PC-9 (cell line): ENCODE data around the gene DDR1. TPM values are rescaled to one million over a fixed set of nuclear protein-coding genes. Genes with fewer than 3 reads are reported as not detected.

Source experiments
- BruUV-seq: library from RNA; stranded (reverse); fragments of 400-500 nt; replicated peaks from 2 replicates; lab custom pipeline; 2021; lab: Mats Ljungman, UMichigan
- CTCF ChIA-PET: fragments of 300-600 bp; sonication (Branson Sonifier 250); formaldehyde crosslinking; loops from one replicate; lab custom pipeline; 2022; ENCODE audit warnings: antibody characterized with exemption; lab: Charles Lee
- POLR2A ChIA-PET: fragments of 300-600 bp; sonication (Branson Sonifier 250); formaldehyde crosslinking; loops from one replicate; lab custom pipeline; 2022; ENCODE audit warnings: antibody characterized with exemption; ENCODE audit not compliant: unreplicated experiment; lab: Charles Lee
- DNase-seq, 2 experiments: peaks; one replicate each; pipeline versions ENCODE4 v3.0.0 to v3.0.0-alpha.2; 2015 to 2022; ENCODE audit warnings: mixed read lengths in 1 of 2
- H2AFZ ChIP-seq: fragments of 200-600 bp; sonication (generic); 2 replicates; pipeline ENCODE4 v1.8.1; 2017; ENCODE audit warnings: antibody characterized with exemption
- H3F3A ChIP-seq: fragments of 200-600 bp; sonication (generic); 2 replicates; pipeline ENCODE4 v1.8.1; 2017; ENCODE audit warnings: antibody characterized with exemption, mild to moderate bottlenecking, low read depth; ENCODE audit not compliant: insufficient read depth
- H3K27ac ChIP-seq: fragments of 200-600 bp; sonication (generic); 2 replicates; pipeline ENCODE4 v1.6.1; 2016; ENCODE audit warnings: mixed run types
- H3K27me3 ChIP-seq: fragments of 200-600 bp; sonication (generic); 2 replicates; pipeline ENCODE4 v1.6.1; 2016; ENCODE audit warnings: low read depth, mixed run types; ENCODE audit not compliant: insufficient read depth
- H3K36me3 ChIP-seq: fragments of 200-600 bp; sonication (generic); 2 replicates; pipeline ENCODE4 v1.6.1; 2016; ENCODE audit warnings: low read depth, mixed run types
- H3K4me1 ChIP-seq: fragments of 200-600 bp; sonication (generic); replicated peaks from 2 replicates; pipeline ENCODE4 v1.6.1; 2016; ENCODE audit warnings: mixed run types; ENCODE audit not compliant: insufficient read depth
- H3K4me2 ChIP-seq: fragments of 200-600 bp; sonication (generic); 2 replicates; pipeline ENCODE4 v1.6.1; 2017; ENCODE audit warnings: mixed run types
- H3K4me3 ChIP-seq: fragments of 200-600 bp; sonication (generic); 2 replicates; pipeline ENCODE4 v1.6.1; 2016; ENCODE audit warnings: mixed run types
- H3K79me2 ChIP-seq: fragments of 200-600 bp; sonication (generic); 2 replicates; pipeline ENCODE4 v1.6.1; 2017; ENCODE audit warnings: low read depth, mixed run types
- H3K9me2 ChIP-seq: fragments of 200-600 bp; sonication (generic); 2 replicates; pipeline ENCODE4 v1.8.1; 2017; ENCODE audit warnings: mild to moderate bottlenecking; ENCODE audit not compliant: insufficient read depth
- H3K9me3 ChIP-seq: fragments of 200-600 bp; sonication (generic); 2 replicates; pipeline ENCODE4 v1.8.1; 2016; ENCODE audit warnings: low read depth; ENCODE audit not compliant: insufficient read depth
- H4K20me1 ChIP-seq: fragments of 200-600 bp; sonication (generic); 2 replicates; pipeline ENCODE4 v1.8.1; 2017; ENCODE audit not compliant: insufficient read depth
- CTCF ChIP-seq: fragments of 200-600 bp; sonication (generic); conservative IDR thresholded peaks from 2 replicates; pipeline ENCODE4 v1.6.1; 2017; ENCODE audit warnings: mixed run types, antibody characterized with exemption, mild to moderate bottlenecking, moderate library complexity
- EZH2 ChIP-seq: fragments of 200-600 bp; sonication (generic); IDR thresholded peaks from 2 replicates; pipeline ENCODE4 v1.8.0; 2017; ENCODE audit warnings: antibody characterized with exemption, low read depth
- intact Hi-C: fragments of 100-400 bp; cut with micrococcal nuclease; formaldehyde crosslinking; loops from one replicate; pipeline ENCODE4 v1.10.0; 2022; ENCODE audit not compliant: unreplicated experiment
- total RNA-seq: library from RNA; stranded (reverse); gene quantifications from 2 replicates; pipeline ENCODE4 v1.2.3, GENCODE V29; 2021

Gene DDR1
- total RNA-seq, 1 experiment from 2014 or later, result 267 TPM

DNA sequence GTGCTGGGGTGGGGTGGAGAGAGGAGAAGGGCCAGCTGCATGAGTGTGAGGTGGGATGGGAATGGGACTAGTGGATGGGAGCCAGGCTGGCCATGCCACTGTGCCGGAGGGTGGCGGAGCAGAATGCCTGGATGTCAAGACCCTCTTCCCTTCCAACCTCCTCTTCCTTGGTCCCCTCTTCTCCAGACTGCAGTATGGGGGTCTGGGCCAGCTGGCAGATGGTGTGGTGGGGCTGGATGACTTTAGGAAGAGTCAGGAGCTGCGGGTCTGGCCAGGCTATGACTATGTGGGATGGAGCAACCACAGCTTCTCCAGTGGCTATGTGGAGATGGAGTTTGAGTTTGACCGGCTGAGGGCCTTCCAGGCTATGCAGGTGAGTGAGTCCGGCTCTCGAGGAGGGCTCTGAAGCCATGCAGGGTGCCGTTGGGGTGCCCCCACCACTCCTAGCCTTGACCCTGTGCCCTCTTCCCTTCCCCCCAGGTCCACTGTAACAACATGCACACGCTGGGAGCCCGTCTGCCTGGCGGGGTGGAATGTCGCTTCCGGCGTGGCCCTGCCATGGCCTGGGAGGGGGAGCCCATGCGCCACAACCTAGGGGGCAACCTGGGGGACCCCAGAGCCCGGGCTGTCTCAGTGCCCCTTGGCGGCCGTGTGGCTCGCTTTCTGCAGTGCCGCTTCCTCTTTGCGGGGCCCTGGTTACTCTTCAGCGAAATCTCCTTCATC is 7.7 kb downstream of the DDR1 start:
- no peak for DNase-seq

DNA sequence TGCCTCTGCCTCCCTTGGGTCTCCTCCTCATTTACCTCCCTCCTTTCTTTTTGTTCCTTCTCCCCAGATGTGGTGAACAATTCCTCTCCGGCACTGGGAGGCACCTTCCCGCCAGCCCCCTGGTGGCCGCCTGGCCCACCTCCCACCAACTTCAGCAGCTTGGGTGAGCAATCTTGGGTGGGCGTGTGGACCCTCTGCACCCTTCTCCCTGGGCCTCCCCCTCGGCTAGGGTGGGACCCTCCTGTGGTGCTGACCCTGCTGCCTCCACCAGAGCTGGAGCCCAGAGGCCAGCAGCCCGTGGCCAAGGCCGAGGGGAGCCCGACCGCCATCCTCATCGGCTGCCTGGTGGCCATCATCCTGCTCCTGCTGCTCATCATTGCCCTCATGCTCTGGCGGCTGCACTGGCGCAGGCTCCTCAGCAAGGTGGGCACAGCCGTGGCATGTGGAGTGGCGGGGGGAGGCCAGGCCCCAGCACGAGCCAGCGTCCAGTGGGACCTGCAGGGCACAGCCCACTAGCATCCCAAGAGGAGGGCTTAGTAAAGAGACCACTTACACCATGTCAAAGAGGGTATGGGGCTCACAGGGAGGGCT is 8.8 kb downstream of the DDR1 start:
- peaks cover 23% of the 10 kb centered on the region for H3K79me2 ChIP-seq
- no TSS peak for BruUV-seq

More for the DNA sequence above, 7.7 kb downstream of the DDR1 start:
- no peaks in the 10 kb centered on the region for H3K27me3 ChIP-seq
- peaks cover 34% of the 10 kb centered on the region for H3K79me2 ChIP-seq
- H3K4me1 ChIP-seq, result peaks cover 12% of the 10 kb centered on the region
- H3K27ac ChIP-seq, result no peak overlapping the region
- H4K20me1 ChIP-seq, result peaks cover 38% of the 10 kb centered on the region
- no peak for TF ChIP-seq CTCF
- no peak overlapping the region for H3K4me2 ChIP-seq
- H3K36me3 ChIP-seq, result peaks cover 42% of the 10 kb centered on the region
- no peaks in the 10 kb centered on the region for H3K9me2 ChIP-seq
- POLR2A ChIA-PET, result no interaction called here
- peaks cover 5% of the 10 kb centered on the region; the same call in 1 of the 2 replicates for H3F3A ChIP-seq
- H3K9me3 ChIP-seq, result no peaks in the 10 kb centered on the region
- intact Hi-C loops, result no loop called here
- CTCF ChIA-PET, result no interaction called here
- no peak overlapping the region for H3K4me3 ChIP-seq
- no peak overlapping the region for H2AFZ ChIP-seq
- BruUV-seq, result no TSS peak

GRCh38 chr6:30893666-30894065 is 9.3 kb downstream of the DDR1 start:
- peaks cover 21% of the 10 kb centered on the region for H4K20me1 ChIP-seq
- TF ChIP-seq EZH2, result no peak
- TF ChIP-seq CTCF, result no peak
- POLR2A ChIA-PET, result no interaction called here
- CTCF ChIA-PET, result no interaction called here
- no TSS peak for BruUV-seq
- peaks cover 38% of the 10 kb centered on the region for H3K36me3 ChIP-seq
- H3K4me3 ChIP-seq, result no peak overlapping the region
- no peak overlapping the region for H2AFZ ChIP-seq
- H3K79me2 ChIP-seq, result peaks cover 17% of the 10 kb centered on the region
- H3K9me3 ChIP-seq, result no peaks in the 10 kb centered on the region
- no peak overlapping the region for H3K27ac ChIP-seq
- no peaks in the 10 kb centered on the region for H3K4me1 ChIP-seq
- no peaks in the 10 kb centered on the region for H3K27me3 ChIP-seq
- intact Hi-C loops, result no loop called here
- no peak overlapping the region for H3K4me2 ChIP-seq
- peaks cover 13% of the 10 kb centered on the region for H3F3A ChIP-seq
- H3K9me2 ChIP-seq, result no peaks in the 10 kb centered on the region
- DNase-seq, result no peak

More for the DNA sequence above, 8.8 kb downstream of the DDR1 start:
- H3K27ac ChIP-seq, result no peak overlapping the region
- H3K9me3 ChIP-seq, result no peaks in the 10 kb centered on the region
- CTCF ChIA-PET, result no interaction called here
- peaks cover 9% of the 10 kb centered on the region for H3F3A ChIP-seq
- intact Hi-C loops, result no loop called here
- POLR2A ChIA-PET, result no interaction called here
- no peaks in the 10 kb centered on the region for H3K27me3 ChIP-seq
- DNase-seq, result no peak
- no peak overlapping the region for H3K4me3 ChIP-seq
- TF ChIP-seq CTCF, result no peak
- no peak for TF ChIP-seq EZH2
- H3K36me3 ChIP-seq, result peaks cover 38% of the 10 kb centered on the region
- H3K4me2 ChIP-seq, result no peak overlapping the region
- peaks cover 1% of the 10 kb centered on the region; the same call in 1 of the 2 replicates for H3K4me1 ChIP-seq
- peaks cover 27% of the 10 kb centered on the region for H4K20me1 ChIP-seq
- no peaks in the 10 kb centered on the region for H3K9me2 ChIP-seq
- H2AFZ ChIP-seq, result no peak overlapping the region
